Occipital lobe (tissue), 2 donors: ENCODE results near the gene C4orf46. TPM values are rescaled to one million over a fixed set of nuclear protein-coding genes. Genes with fewer than 3 reads are reported as not detected.
"Not testable (repeated sequence)": the region's sequence is repeated elsewhere in the genome, so short reads cannot be mapped to it uniquely, and the experiment has no call there.

Source experiments
- DNase-seq: peaks from one replicate; lab custom pipeline; 2025; lab: John Stamatoyannopoulos, UW
- total RNA-seq: library from RNA; depleted of rRNA; stranded (reverse); fragments of >200 nt; gene quantifications from one replicate; pipeline ENCODE4 v1.2.3, GENCODE V29; 2014

C4orf46 gene
- total RNA-seq = 29.9 TPM

GRCh38 chr4:158671665-158671914, at the start of gene C4orf46:
TSS of gene C4orf46 (minus strand) at chr4:158671887. CDS start at chr4:158671801, 86 bp downstream.
- DNase-seq = no peak

- DNase-seq = no peak
These were observed 44.1 kb upstream of the C4orf46 start for GRCh38 chr4:158715802-158716201.

- DNase-seq = no peak
These were observed 43.2 kb upstream of the C4orf46 start for GRCh38 chr4:158714937-158715336.

- DNase-seq = not testable (repeated sequence)
These were observed 40.9 kb upstream of the C4orf46 start for GRCh38 chr4:158712622-158713021.

- no peak for DNase-seq
These were observed 39.1 kb upstream of the C4orf46 start for GRCh38 chr4:158710814-158711213.

GRCh38 chr4:158704274-158704673, 32.6 kb upstream of the C4orf46 start:
- no peak for DNase-seq

GRCh38 chr4:158688813-158689212, 17.1 kb upstream of the C4orf46 start:
- no peak for DNase-seq

GRCh38 chr4:158682066-158682465, 10.4 kb upstream of the C4orf46 start:
- DNase-seq = no peak

- no peak for DNase-seq
These were observed 9.9 kb upstream of the C4orf46 start for GRCh38 chr4:158681629-158682028.

- no peak for DNase-seq
These were observed 7.1 kb upstream of the C4orf46 start for GRCh38 chr4:158678767-158679166.

- no peak for DNase-seq
These were observed 4.4 kb upstream of the C4orf46 start for GRCh38 chr4:158676076-158676475.

GRCh38 chr4:158673633-158674032, 1.9 kb upstream of the C4orf46 start:
- no peak for DNase-seq

- peak; percentile 100 for DNase-seq
These were observed 474 bp upstream of the C4orf46 start, which contains the start of gene ETFDH for GRCh38 chr4:158671915-158672806. TSS of gene ETFDH (plus strand) at chr4:158672296. CDS start at chr4:158672457, 161 bp downstream.

- peak; percentile 30 for DNase-seq
These were observed 567 bp downstream of the C4orf46 start for GRCh38 chr4:158670975-158671664.

GRCh38 chr4:158669310-158669709, 2.4 kb downstream of the C4orf46 start:
- DNase-seq = no peak

- DNase-seq = no peak
These were observed 4.0 kb downstream of the C4orf46 start for GRCh38 chr4:158667651-158668198.

- DNase-seq = no peak
These were observed 4.8 kb downstream of the C4orf46 start for GRCh38 chr4:158666892-158667291.

GRCh38 chr4:158664806-158665205, 6.9 kb downstream of the C4orf46 start:
- DNase-seq = no peak

- DNase-seq = not testable (repeated sequence)
These were observed 7.7 kb downstream of the C4orf46 start for GRCh38 chr4:158663707-158664625.

GRCh38 chr4:158663255-158663654, 8.4 kb downstream of the C4orf46 start:
- DNase-seq = not testable (repeated sequence)

GRCh38 chr4:158657291-158657690, 14.4 kb downstream of the C4orf46 start:
- no peak for DNase-seq
